ENCODE results near the gene QSOX2. TPM values are rescaled to one million over a fixed set of nuclear protein-coding genes. Genes with fewer than 3 reads are reported as not detected.
"Not testable (repeated sequence)": the region's sequence is repeated elsewhere in the genome, so short reads cannot be mapped to it uniquely, and the experiment has no call there.

Gene QSOX2
- polyA plus RNA-seq, 10 donors, result 5.5 to 11.9 (median 8.0) TPM

- not testable (repeated sequence) for DNase-seq
Observed at GRCh38 chr9:136266641-136267040, 21.0 kb upstream of the QSOX2 start.

GRCh38 chr9:136265561-136266355 is 20.1 kb upstream of the QSOX2 start:
- DNase-seq, result no peak

DNA sequence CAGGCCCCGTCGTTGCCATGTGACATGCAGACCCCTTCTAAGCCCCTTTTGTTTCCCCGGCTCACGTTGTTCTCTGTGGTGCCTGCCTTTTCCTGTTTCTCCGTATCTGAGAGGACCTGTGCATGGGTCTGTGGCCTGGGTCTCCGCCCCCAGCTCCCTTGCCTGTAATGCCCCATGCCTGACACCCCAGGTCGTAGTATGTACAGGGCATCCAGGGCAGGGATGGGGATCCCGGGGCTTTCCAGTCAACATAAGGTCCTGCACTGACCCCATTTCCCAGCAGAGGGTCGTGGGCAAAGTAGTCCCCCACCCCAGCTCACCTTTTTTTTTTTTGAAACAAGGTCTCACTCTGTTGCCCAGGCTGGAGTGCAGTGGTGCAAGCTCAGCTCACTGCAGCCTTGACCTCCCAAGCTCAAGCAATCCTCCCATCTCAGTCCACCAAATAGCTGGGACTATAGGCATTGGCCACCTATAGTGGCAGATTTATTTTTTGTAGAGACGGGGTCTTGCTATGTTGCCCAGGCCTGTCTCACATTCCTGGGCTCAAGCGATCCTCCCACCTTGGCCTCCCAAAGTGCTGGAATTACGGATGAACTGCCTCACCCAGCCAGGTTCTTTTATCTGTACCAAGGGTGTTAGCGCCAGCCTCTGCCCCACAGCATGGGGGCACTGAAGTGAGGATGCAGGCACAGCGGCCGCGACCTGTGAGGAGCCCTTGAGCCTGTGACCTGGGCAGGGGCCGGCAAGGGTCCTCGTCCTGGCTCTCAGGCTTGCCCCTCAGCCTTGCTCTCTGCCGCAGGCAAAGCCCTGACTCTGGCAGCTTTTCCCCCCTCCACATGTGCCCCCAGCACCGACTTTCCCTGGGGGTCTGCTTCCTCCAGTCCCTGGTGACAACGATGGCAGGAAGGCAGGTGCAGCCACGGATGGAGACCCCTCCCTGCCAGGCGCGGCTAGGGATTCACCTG is 19.1 kb upstream of the QSOX2 start:
- no peak for DNase-seq

DNA sequence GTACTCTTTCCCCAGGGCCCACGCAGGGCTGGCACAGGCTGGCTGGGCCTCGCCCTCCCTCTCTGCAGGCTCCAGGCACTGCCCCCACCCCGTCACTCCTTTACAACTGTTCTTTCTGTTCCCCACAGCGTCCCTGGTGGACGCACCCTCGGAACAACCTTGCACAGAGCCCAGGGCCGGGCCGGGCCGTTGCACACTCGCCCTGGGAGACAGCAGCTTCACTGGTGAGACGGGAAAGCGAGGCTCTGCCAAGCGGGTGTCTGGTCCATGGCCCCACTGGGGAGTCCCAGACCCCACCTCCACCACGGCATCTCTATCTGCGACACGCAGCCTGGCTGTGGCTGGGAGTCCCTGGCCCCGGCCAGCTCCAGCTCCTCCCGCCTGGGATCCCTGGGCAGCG is 18.4 kb upstream of the QSOX2 start:
- no peak for DNase-seq

DNA sequence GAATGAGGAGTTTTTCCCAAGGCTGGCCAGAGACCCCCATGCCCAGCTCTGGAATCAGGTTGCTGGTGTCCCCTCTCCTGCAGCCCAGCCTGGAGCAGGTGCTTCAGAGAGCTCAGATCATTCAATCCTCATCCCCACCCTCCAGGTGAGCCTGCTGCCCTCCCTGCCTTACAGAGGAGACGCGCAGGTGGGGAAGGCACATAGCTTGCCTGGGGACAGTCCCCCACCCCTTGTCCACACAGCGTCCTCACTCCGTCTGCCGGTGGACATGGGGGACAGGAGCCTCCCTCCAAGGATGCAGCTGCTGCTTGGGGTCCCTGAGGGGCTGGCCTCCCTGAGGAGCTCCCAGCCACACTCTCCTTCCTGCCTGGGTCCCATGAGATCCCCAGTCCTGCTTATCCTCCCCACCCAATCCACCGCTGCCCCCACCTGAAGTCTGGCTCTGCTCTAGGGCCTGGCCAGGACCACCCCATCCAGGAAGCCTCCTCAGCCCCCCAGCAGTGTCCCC is 17.1 kb upstream of the QSOX2 start:
- DNase-seq, result no peak

DNA sequence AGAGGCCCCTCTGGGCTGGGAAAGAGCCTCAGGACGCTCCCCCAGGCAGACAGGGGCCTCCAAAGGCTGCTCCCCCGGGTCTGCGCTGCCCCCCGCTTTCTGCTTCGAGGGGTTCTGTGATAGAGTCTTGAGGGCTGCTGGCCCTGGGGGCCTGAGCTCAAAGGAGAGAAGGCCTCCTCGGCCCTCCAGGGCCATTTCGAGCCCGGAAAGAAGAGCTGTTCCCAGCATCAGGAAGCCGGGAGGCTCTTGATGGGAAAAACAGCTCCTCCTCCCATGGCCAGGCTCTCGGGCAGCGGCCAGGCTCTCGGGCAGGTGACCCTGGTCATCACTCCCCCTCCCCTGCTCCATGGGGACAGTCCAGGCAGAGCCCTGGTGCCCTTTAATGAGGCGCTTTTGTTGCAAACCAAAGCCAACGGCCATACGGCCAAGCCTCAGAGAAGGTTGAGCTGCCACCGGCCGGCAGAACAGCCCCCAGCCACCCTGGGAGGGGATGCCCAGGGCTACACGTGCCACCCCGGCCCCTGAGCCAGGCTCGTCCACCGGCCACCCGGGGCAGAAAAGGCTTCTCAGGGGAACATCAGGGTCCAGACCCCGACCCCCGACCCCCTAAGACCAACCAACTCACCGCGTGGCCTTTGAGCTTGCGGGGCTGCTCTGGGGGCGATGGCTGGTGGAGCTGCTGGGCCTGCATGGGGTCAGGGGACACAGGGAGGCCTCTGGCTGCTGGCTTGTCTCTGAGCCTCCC is 16.2 kb upstream of the QSOX2 start:
- no peak for DNase-seq

GRCh38 chr9:136260936-136261472 is 15.4 kb upstream of the QSOX2 start:
- no peak for DNase-seq

DNA sequence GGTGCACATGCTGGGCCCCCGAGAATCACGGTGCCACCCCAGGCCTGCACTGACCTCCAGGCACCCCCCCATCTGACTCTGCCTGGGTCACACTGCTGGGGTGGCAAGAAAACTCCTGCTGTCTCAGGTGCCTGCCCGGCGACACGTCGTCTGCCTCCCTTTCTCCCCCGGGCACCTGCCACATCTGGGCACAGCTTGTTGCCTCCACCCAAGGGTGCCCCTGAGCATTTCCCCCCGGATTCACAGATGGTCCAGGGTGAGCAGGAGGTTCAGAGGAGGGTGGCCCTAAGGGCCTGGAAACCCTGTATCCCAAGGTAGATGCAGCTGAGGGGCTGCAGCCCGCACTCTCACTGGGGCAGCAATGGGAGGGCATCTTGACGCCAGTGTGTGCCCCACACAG is 14.9 kb upstream of the QSOX2 start:
- DNase-seq, result no peak

GRCh38 chr9:136259836-136260235 is 14.2 kb upstream of the QSOX2 start:
- DNase-seq, result no peak

DNA sequence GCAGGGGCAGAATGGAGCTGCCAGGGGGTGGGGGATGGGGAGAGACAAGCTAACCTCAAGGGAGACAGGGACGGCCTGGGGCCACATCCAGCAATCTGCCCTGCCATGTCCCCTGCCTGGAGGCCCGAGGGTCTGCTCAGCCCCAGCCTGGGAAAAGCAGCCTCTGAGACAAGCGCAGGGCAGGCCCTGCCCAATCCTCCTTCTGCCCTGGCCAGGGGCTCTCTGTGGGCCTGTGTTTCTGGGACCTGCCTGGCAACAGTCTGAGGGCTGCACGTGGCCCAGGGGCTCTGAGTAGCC is 13.9 kb upstream of the QSOX2 start:
- DNase-seq, result no peak

- DNase-seq, result no peak
Observed at GRCh38 chr9:136258786-136259516, 13.3 kb upstream of the QSOX2 start.

DNA sequence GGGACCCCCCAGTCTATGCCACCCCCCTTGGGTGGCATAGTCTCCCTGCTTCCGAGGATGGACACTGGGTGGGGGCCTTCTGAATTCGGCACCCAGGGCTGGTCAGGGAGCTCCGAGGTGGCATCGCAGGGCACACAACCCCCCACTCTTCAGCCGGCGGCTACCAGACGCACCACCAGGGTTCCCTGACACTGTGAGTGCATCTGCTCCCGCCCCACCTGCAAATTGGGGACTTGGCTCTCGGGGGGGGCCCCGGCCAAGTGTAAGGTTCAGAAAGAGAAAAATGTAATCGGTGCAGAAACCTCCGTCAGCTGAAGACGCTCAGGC is 12.7 kb upstream of the QSOX2 start:
- DNase-seq, result no peak

GRCh38 chr9:136257381-136258298 is 12.0 kb upstream of the QSOX2 start:
- no peak for DNase-seq

DNA sequence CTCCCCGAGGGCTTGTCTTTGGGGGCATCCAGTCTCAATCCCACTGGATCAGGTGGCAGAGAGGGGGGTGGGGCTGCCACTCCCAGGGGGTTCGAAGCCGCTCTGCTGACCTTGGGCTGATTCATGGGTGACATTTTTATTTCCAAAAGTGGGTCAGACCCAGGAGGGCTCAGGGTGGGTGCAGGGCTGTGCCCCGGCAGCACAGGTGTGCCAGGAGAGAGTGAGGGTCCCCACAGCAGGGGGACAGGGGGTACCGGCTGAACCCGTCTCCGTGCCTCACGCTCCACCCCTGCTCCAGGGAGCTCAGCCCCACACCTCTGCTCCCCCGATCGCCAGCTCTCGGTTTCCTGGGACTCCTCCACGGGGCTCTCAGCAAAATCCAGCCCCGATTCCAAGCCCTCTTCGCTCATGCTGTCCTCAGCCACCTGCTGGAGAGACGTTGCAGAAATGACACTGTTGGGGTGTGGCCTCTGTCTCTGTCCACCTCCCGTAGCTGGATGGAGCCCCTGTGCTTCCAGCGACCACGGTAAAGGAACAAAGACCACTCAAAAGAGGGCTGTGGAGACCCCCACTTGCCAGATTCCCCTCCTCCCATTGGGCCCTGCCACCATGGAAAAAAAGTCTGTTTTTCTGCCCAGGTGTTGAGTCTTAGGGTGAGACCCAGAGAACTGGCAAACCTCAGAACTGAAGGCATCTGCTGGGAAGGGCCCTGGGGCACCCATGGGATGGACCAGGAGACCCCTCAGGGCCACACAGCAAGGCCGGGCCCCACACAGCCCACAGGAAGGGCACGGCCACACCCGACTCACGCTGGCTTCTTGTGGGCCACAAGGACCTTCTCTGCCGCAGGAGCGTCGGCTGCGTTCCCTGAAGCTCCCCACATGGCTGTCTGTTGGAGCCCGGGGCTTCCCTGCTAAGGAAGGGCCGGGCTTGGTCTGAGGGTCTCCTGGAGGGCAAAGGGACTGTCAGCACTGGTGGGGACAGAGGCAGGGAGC is 10.6 kb upstream of the QSOX2 start:
- DNase-seq, result no peak

DNA sequence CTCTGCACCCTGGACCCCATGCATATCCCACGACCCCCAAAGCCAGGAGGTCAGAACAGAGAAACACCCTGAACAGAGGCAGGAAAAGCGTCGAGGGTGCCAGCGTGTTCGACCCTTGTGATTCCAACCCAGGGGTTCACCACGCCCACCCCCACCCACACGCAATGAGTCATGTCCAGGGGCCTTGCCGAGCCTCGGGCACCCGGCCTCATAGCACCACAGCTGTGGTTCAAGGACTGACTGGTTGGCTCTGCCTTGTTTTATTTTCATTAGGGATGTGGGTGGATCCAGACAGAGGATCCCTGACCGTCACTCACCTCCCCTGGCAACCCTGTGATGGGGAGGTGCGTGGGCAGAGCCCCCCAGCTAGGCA is 9.5 kb upstream of the QSOX2 start:
- DNase-seq, result no peak

DNA sequence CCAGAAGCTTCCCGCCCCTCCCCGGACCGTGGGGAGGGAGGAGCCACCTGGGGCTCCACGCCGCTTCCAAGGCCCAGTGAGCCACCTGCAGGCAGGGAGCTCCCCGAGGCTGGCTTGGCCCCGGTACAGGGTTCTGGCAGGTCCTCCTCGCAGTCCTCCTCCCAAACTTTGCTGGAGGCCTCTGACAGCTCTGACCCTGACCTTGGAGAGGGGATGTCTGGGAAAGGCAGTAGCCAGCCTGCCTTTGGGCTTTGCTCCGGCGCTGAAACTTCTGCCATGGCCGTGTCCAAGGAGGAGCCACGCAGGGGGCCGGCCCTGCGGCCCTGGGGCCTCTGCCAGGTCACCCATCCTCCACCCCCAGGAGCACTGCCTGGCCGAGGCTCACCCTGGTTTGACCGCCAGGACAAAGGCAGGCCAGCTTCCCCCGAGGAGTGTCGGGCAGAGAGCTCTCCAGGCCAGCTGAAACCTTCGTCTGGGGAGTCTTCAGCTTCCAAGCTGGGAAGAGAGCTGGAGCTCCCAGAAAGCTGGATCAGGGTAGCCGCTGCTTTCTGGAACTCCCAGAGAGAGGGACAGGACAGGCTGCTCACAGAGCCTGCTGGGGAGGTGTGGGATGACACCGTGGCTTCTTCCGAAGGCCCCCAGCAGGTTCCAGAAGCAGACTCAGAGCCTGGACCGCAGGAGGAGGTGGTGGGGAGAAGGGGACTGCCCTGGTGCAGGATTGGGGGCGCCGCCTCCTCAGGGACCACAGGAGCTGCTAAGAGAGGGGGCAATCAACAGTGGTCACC is 9.0 kb upstream of the QSOX2 start:
- DNase-seq, result no peak

DNA sequence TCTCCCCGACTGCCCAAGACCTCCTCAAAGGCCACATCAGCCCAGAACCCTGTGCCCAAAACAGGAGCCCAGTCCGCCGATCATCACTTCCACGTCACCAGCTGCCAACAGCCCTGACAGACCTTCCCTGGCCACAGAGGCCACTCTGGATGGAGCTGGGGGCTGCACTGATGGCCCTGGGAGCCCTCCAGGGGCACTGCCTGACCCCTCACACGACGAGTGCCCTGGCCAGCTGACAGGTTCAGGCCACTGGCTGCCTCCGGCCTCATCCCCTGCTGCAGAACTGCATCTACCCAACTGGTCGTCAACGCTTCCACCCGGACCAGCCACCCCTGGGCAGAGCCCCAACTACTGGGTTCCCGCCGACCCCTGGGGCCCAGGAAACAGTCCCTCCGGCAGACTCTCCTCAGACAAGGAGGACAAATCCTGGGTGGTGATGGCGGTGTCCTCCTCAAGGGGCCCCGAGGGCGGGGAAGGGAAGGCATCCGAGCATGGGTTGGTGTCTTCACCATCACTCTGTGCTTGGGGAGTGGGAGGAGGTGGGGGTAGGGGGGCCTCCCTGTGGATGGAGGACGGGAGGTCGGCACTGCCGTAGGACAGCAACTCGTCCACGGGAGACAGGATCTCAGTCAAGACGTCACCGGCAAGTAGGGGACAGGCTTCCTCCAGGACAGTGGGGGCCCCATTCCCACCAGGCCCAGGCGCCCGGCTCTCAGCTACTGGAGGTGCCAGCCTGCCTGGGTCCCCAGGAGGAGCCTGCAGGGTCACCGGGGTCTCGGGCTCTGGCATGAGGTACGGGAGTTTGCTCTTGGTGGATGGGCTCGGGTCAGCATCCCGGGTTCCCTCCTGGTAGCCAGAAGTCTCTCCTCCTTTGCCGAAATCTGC is 7.9 kb upstream of the QSOX2 start:
- no peak for DNase-seq

Measured in muscle of back (tissue), 11 donors.